Kidney (tissue), 14 donors: ENCODE data around the gene CRB2. TPM values are rescaled to one million over a fixed set of nuclear protein-coding genes. Genes with fewer than 3 reads are reported as not detected.

Experiments
- DNase-seq, 5 donors: peaks; one replicate each; pipeline ENCODE4 v3.0.0-alpha.2; 2013 to 2020
- FAIRE-seq: peaks from 2 replicates; lab custom pipeline; 2012; peaks lifted over from hg19 to GRCh38; lab: Jason Lieb, UNC
- H3K27ac ChIP-seq, 2 donors: one replicate each; pipeline ENCODE4 v1.7.0; 2013; ENCODE audit warnings: low read depth in 2 of 2, low read length in 2 of 2, inconsistent platforms in 1 of 2
- H3K27me3 ChIP-seq: one replicate; pipeline ENCODE4 v1.7.1; 2013; ENCODE audit warnings: low read length, inconsistent platforms; ENCODE audit not compliant: control insufficient read depth, insufficient read depth
- H3K36me3 ChIP-seq, 3 donors: one replicate each; pipeline versions ENCODE4 v1.7.0 to v1.7.1; 2013; ENCODE audit warnings: low read length in 3 of 3, control low read depth in 1 of 3, inconsistent platforms in 1 of 3; ENCODE audit not compliant: insufficient read depth in 3 of 3, control insufficient read depth in 2 of 3
- H3K4me1 ChIP-seq, 3 donors: one replicate each; pipeline versions ENCODE4 v1.7.0 to v1.7.1; 2013; ENCODE audit warnings: low read length in 3 of 3, inconsistent platforms in 1 of 3, low read depth in 1 of 3; ENCODE audit not compliant: control insufficient read depth in 2 of 3, insufficient read depth in 2 of 3
- H3K4me3 ChIP-seq, 3 donors: one replicate each; pipeline versions ENCODE4 v1.7.0 to v1.8.1; 2013; ENCODE audit warnings: low read length in 3 of 3, control low read depth in 1 of 3, inconsistent platforms in 1 of 3
- H3K9ac ChIP-seq, 3 donors: one replicate each; pipeline versions ENCODE4 v1.7.0 to v1.7.1; 2013; ENCODE audit warnings: low read length in 3 of 3, control low read depth in 1 of 3, inconsistent platforms in 1 of 3
- H3K9me3 ChIP-seq, 3 donors: one replicate each; pipeline versions ENCODE4 v1.7.0 to v1.7.1; 2013; ENCODE audit warnings: low read length in 3 of 3, control low read depth in 1 of 3, inconsistent platforms in 1 of 3; ENCODE audit not compliant: control insufficient read depth in 2 of 3, insufficient read depth in 1 of 3
- intact Hi-C: fragments of 100-400 bp; cut with DNase I; formaldehyde crosslinking; loops from one replicate; pipeline ENCODE4 v1.11.1; 2022
- polyA plus RNA-seq: library from polyadenylated mRNA; stranded (reverse); fragments of 350-450 nt; fragmentation: Illumina TruSeq; extraction: RNeasy Lipid Tissue Mini Kit (QIAGEN cat#74804); gene quantifications from one replicate; pipeline ENCODE4 v1.2.3, GENCODE V29; 2014; ENCODE audit warnings: low read depth, low replicate concordance; ENCODE audit not compliant: insufficient read depth
- total RNA-seq: library from RNA; stranded (reverse); fragmentation: NEBNext Ultra II Directional; extraction: Animal tissue kit (Norgen Biotek cat#: 25700); gene quantifications from one replicate; pipeline ENCODE4 v1.2.1, GENCODE V29; 2021
- TF ChIP-seq, protein P1 (sequence below): IDR thresholded peaks from 3 replicates; pipeline ENCODE4 v1.5.1; 2012; ENCODE audit warnings: mild to moderate bottlenecking, moderate library complexity, borderline replicate concordance; ENCODE audit not compliant: insufficient read depth; ENCODE audit errors: extremely low read depth
- donor health status: control.
- donor health status: control.
- donor health status: control.
- donor health status: control.
- donor health status: control.
- donor health status: DM: yes; HTN: yes; CAD: no.
- donor health status: Normal renal cell carcinoma (clear cell type).

The CRB2 gene
- total and polyA plus RNA-seq, 2 donors from 2014 or later: 0.88 to 8.4 TPM

DNA sequence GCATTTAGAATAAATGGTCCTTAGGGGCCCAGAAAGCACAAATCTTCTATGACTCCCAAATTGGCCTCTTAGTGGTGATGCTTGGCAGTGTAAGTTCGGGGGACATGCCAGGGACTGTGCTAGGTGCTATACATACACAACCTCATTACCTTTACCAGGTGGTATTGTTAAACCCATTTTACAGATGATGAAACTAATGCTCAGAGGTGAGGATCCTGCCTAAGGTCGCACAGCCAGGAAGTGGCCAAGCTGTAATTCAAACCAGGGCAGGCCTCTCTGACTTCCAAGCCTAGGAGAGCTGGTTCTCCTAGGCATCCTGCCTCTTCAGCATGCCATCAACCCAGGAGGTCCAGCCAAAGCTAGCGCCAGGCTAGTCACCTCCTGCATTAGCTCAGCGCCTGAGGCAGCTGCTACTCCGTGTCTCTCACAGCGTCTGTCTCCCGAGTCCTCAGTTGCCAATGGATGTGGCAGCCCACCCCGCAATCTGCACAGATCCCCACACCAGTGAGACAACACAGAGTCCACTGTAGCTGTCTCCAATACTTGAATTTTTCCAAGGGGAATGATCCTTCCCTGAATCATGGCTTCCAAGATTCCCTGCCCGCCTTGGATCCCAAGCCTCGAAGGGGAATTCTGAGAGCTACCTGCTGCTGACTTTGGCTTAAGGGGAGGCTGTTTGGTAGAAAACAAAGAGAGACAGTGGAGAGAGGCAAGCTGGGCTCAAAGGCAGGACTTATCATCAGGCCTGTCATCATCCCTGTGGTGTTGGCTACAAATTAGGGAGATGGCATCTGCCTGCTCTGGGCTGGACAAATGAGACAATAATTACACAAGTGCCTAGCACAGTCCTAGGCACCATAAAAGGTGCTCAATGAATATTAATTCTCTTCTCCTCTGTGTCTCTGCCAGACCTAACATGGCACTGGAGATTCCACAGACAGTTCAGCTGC, 52.6 kb downstream of the CRB2 start:
- Histone ChIP-seq H3K36me3 (peaks cover 0 to 3% (median 0%) of the 10 kb centered on the region in 3 donors), H3K27me3 (no peaks in the 10 kb centered on the region), H3K9me3 (no peaks in the 10 kb centered on the region), H3K27ac (no peak overlapping the region), H3K4me3 (no peak overlapping the region), H3K4me1 (no peaks in the 10 kb centered on the region), H3K9ac (no peak overlapping the region)
- intact Hi-C loops: no loop called here
- TF ChIP-seq, protein P1, sequence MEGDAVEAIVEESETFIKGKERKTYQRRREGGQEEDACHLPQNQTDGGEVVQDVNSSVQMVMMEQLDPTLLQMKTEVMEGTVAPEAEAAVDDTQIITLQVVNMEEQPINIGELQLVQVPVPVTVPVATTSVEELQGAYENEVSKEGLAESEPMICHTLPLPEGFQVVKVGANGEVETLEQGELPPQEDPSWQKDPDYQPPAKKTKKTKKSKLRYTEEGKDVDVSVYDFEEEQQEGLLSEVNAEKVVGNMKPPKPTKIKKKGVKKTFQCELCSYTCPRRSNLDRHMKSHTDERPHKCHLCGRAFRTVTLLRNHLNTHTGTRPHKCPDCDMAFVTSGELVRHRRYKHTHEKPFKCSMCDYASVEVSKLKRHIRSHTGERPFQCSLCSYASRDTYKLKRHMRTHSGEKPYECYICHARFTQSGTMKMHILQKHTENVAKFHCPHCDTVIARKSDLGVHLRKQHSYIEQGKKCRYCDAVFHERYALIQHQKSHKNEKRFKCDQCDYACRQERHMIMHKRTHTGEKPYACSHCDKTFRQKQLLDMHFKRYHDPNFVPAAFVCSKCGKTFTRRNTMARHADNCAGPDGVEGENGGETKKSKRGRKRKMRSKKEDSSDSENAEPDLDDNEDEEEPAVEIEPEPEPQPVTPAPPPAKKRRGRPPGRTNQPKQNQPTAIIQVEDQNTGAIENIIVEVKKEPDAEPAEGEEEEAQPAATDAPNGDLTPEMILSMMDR: no peak
- FAIRE-seq: no peak
- DNase-seq: peak in 1 of 5 donors; percentile 44

DNA sequence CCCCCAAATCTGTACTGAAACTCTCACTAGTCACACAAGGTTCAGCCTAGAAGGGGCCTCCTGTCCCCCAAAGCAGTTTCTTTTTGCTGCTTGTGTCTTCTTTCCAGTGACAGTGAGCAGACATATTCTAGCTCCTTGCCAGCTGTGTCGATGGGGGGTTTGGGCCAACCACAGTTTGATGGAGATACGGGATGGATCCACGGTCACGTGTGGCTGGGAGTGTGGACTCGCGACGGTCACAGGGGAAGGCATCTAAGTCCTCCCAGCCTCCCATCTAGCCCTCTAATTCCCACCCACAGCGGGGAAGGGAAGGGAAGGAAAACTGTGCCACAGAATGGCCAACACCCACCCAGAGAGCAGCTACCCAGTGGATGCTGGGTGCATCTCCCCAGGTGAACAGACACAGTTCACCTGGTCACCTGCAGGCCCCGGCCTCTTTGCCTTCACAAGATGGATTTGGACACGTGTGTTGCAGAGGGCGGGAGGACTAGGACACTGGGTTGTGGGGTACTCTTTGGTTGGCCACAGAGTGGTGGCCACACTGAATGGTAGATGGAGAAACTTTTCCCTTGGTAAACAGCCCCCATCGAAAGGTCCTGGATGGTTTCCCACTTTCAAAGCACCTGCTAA, 54.4 kb downstream of the CRB2 start:
- FAIRE-seq: no peak
- Histone ChIP-seq H3K9me3 (no peaks in the 10 kb centered on the region), H3K4me3 (no peak overlapping the region), H3K27me3 (no peaks in the 10 kb centered on the region), H3K4me1 (no peaks in the 10 kb centered on the region), H3K27ac (no peak overlapping the region), H3K36me3 (peaks cover 0 to 3% (median 0%) of the 10 kb centered on the region in 3 donors), H3K9ac (no peak overlapping the region)
- DNase-seq: no peak
- intact Hi-C loops: no loop called here
- TF ChIP-seq, protein P1: no peak

DNA sequence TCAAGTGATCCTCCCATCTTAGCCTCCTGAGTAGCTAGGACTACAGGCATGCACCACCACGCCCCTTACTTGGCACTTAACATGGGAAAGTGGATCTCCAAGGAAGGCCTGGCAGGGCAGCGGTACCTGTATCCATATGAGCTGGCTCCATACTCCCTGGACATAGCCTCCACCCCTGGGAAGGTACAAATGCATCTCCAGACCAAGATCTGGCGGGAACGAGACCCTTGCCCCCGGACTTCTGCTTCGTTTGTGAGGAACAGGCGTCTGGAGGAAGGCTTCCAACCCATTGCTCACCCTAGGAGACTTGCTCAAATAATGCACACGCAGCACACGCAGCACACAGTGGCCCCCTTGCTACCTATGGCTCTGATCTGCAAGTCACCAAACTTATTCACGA, 55.2 kb downstream of the CRB2 start:
- TF ChIP-seq, protein P1: no peak
- DNase-seq: peak in 1 of 5 donors; percentile 20
- H3K4me1 ChIP-seq: no peaks in the 10 kb centered on the region
- H3K36me3 ChIP-seq: peaks cover 0 to 6% (median 0%) of the 10 kb centered on the region in 3 donors
- no peak overlapping the region for H3K27ac ChIP-seq
- no peak overlapping the region for H3K4me3 ChIP-seq
- intact Hi-C loops: no loop called here
- no peak overlapping the region for H3K9ac ChIP-seq
- H3K27me3 ChIP-seq: no peaks in the 10 kb centered on the region
- FAIRE-seq: no peak
- no peaks in the 10 kb centered on the region for H3K9me3 ChIP-seq
